GDM1 (cell line): Measurements from ENCODE around the gene WNK3.
"Not testable (repeated sequence)": the region's sequence is repeated elsewhere in the genome, so short reads cannot be mapped to it uniquely, and the experiment has no call there.

ENCODE experiments used
- DNase-seq: peaks from one replicate; lab custom pipeline; 2025; lab: John Stamatoyannopoulos, UW

WNK3 gene

DNA sequence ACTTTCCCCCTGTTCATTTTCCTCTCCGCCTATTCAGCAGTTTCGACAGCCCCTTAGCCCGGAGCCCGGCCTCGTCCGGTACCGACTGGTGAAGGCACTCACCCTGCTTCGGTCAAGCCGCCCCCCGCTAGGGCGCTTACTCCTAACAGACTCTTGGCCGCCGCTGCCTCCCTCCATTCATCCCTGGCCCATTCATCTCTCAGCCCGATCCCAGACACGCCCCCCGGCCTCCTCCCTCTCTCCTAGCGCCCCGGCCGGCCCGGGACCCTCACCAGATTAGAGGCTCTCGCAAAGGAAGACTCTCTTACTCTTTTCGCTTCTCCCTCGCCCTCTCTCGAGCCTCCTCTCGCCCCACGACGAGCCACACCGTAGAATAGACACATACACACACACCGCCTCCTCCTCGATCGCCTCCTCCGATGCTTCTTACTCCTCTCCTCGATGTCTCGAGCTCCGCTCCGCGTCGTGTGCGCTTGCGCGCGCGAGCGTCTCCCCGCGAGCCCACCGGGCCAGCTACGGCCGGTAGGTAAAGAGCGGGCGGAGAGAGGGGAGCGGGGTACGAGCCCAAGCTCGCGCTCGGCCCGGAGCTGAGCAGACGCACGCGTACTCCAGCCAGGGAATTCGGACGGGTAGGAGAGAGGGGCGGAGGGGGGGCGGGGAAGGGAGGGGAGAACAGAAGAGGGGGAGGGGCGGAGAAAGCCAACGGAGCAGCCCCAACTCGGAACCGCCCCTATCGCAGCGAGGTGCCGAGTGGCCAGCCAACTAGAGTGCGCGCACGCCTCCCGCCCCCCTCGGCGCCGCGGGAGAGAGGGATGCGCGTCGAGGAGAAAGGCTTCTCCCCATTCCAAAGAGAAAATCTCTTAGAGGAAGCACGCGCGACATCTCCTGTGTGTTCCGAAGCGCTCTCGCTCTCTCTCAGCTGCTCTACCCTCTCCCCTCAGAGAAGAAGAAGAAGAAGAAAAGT, at the start of gene WNK3:
Gene WNK3, minus strand, starts transcription at position 633 of the 964 bp plus-strand sequence.
- no peak for DNase-seq

DNA sequence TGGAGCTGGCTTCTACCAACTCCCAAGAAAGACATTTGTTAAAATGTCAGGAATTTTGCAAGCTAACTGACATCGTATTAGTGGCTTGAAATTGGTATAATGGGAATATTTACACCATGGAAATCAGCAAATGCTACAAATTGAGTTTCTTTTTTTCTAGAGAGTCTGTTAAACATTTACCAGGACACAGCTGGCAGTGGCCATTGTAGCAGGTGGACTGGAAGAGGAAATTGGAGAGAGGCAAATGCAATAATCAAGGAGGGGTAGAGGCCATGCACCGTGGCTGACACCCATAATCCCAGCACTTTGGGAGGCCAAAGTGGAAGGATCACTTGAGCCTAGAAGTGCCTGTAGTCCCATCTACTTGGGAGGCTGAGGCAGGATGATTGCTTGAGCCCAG, 49.4 kb upstream of the WNK3 start:
- DNase-seq, result no peak

DNA sequence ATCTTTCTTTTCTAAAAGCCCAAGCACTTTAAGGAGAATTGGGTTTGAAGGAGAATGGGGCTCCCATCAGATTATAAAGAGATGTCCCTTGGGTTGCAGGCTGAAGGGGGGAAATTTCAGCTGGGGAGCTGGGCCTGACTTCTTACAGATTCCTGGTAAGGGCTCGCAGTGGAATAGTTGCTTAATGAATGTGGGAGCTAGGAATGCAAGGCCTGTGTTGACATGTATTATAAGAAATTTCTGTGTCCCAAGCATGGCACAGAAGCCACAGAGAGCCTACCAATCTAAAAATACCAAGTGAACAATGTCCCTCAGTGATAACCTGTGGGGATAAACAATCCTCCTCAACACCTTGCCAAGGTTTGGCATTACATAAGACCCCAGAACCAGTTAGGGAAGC, 39.3 kb upstream of the WNK3 start:
- no peak for DNase-seq

GRCh38 chrX:54386314-54386713, 28.5 kb upstream of the WNK3 start:
- no peak for DNase-seq

GRCh38 chrX:54384661-54385060, 26.8 kb upstream of the WNK3 start:
- DNase-seq, result not testable (repeated sequence)

DNA sequence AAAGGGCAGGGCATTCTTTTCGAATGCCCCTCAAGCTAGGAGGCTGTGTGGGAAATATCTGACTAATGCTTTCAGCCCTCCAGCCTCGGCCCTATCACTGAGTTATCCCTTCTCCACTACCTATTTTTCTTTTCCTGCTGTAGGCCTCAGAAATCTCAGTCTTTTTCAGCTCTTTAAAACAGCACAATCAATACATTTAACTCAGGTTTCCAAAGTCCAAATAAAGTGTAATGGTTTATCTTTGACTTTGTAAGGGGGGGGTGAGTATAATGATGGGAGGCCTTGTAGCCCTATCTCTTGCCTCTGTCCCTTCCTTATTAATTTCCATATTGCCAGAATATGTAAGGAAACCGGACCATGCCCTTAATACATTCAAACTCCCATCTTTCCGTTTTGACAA, 1.6 kb upstream of the WNK3 start:
- no peak for DNase-seq

GRCh38 chrX:54358424-54359211, 772 bp upstream of the WNK3 start:
- no peak for DNase-seq

DNA sequence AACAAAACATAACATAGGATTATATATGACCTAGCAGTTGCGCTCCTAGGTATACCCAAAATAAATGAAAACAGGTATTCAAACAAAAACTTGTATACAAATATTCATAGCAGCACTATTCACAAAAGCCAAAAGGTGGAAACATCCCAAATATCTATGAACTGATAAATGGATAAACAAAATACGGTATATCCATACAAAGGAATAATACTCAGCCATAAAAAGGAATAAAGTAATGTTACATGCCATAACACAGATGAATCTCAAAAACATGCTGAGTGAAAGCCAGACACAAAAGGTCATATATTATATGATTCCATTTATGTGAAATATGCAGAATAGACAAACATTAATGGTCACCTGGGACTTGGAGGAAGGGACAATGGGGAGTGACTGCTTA, 5.2 kb downstream of the WNK3 start:
- DNase-seq, result no peak

DNA sequence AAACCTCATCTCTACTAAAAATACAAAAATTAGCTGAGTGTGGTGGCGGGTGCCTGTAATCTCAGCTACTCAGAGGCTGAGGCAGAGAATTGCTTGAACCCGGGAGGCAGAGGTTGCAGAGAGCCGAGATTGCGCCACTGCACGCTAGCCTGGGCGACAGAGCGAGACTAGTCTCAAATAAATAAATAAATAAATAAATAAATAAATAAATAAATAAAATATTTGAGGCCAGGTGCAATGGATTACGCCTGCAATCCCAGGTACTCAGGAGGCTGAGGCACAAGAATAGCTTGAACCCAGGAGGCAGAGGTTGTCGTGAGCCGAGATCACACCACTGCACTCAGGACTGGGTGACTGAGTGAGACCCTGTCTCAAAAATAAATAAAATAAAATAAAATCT, 20.5 kb downstream of the WNK3 start:
- DNase-seq, result not testable (repeated sequence)

- DNase-seq, result no peak
Observed at GRCh38 chrX:54325077-54325476, 32.8 kb downstream of the WNK3 start.

- no peak for DNase-seq
Observed at GRCh38 chrX:54320067-54320466, 37.8 kb downstream of the WNK3 start.

- no peak for DNase-seq
Observed at GRCh38 chrX:54306379-54306778, 51.5 kb downstream of the WNK3 start.

DNA sequence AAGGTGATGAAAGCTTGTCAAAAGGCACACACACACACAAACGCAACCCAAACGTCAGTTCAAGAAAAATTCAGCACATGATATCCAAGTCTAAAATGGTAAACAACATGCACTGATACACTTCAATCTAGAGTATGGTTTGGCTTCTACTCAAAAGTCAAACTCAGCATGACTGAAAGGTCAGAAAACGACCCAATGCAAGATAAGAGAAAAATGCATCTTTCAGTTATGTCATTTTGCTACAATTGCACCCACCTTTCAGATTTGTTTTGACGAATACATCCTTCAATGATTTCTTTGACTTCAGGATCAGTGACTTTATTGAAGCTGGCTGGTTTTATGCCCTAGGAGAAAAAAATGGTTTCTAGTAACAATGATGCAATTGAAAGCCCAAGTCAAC, 56.3 kb downstream of the WNK3 start:
- DNase-seq, result no peak

DNA sequence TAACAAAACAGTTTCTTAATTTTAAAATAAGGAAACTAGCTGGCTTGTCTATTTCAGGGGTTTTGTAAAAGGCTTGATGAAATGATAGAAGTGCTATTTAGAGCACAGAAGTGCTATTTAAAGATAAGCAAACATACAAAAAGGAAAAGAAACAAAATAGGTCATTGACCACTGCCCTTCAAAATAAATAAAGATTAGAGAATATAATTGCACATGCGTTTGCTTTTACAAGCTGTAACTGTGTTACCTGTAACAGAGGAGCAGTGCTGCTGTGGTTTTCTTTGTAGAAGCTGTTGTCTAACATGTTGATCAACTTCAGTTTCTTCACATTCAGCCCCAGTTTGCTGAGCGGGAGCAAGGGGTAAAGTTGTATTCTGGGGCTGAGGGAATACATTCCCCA, 63.5 kb downstream of the WNK3 start:
- no peak for DNase-seq

DNA sequence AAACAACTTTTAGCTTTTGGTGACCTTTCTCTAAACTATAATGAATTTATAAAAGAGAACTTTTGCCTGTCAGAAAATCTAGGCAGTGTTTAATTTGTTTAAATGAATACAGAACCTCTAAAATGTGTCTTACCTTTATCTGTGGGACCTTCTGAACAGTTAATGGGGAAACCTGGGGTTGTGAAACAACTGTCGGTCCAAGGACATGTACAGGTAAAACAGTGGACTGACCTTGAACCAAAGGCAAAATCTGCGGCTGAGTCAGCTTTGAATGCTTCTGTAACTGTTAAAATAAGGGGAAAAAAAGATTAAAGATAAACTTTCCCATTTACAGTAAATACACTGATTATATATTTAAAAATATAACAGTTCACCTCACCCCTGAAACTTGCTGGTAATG, 65.1 kb downstream of the WNK3 start:
- DNase-seq, result no peak

DNA sequence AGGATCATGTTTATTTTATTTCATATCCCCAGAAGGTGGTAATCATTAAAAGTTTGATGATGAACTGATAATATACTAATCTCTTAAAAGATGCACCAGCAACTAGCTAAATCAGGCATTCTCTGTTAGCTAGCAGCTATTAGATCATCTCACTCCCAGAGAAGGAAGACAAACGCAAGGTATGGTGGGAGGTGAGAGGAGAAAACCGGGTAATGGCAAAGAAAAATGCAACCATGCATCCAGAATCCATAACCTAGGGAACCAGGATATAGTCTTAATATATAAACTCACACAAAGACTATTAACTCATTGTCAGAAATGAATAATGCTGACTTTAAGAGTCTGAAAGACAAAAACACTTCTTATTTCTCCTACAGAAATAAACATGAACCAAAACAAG, 66.1 kb downstream of the WNK3 start:
- no peak for DNase-seq

GRCh38 chrX:54288968-54289367, 68.9 kb downstream of the WNK3 start:
- DNase-seq, result no peak

DNA sequence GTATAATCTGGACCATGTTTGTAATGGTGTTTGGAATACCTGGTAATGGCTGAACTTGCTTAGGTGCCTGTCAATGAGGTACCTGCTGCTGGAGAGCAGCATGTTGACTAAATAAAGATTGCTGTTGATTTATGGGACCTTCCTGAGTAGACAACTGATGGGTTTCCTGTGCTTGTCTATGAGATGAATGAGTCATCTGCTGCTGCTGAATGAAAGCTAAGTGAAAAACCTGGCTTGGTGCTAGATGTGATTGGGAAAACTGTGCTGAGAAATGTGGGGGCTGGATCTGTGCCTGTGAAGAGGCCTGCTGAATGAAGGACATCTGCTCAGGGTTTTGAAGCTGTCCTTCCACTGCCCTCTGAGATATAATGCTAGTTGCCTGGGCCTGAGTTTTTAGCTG, 69.6 kb downstream of the WNK3 start:
- DNase-seq, result no peak

- no peak for DNase-seq
Observed at GRCh38 chrX:54281676-54282075, 76.2 kb downstream of the WNK3 start.

DNA sequence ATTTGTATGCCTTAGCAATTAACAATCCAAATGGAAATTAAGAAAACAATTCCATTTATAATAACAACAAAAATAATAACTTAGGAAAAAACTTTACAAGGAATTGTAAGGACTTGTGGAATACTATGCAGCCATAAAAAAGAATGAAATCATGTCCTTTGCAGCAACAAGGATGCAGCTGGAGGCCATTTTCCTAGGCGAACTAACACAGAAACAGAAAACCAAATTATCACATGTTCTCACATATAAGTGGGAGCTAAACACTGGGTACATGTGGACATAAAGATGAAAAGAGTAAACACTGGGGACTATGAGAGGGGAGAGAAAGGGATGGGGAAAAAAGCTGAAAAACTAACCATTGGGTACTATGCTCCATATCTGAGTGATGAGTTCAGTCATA, 77.4 kb downstream of the WNK3 start:
- no peak for DNase-seq

DNA sequence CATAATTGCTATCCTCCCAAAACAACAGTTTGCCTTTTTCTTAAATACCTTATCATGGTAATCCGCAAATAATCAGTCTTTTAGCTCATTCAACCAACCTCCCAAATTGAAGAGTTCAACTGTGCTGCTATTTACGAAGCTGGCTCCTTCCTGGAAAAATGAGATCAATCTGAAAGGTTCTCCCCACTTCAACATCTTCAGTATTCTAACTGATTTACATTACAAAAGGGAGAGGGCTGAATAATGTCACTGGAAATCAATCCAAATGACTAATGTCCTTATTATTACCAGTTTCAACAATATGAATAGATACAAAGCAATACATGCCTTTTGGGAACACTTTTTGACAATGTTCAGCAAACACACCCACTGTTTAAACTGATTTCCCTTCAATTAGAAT, 86.2 kb downstream of the WNK3 start:
- DNase-seq, result no peak

GRCh38 chrX:54248309-54248708, 109.5 kb downstream of the WNK3 start:
- DNase-seq, result no peak

DNA sequence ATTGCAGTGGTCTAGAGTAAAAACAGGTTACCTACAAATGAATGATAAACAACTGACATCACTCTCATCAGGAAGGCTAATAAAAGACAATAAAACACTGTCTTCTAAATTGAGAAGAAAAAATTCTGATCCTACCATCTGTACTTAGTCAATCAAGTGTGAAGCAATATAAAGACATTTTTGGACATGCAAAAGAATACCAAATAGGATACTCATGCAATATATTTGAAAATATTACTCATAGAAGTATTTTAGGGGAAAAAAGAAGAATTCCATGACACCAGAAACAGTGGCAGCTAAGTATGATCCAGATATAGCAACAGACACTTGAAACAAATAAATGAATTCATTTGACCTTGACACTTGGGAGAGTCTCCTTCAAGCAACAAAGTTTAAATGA, 111.0 kb downstream of the WNK3 start:
- no peak for DNase-seq
